Neural cell (in vitro differentiated cells): ENCODE results near the gene ATF7. TPM values are rescaled to one million over a fixed set of nuclear protein-coding genes. Genes with fewer than 3 reads are reported as not detected.

Experiments
- H2AFZ ChIP-seq: fragments of 200-600, 300-800 bp; sonication (generic), shearing (Covaris generic); 2 replicates; pipeline ENCODE4 v1.6.0; 2014; ENCODE audit warnings: low read depth, mild to moderate bottlenecking, antibody characterized with exemption, low read length, moderate library complexity
- H3F3A ChIP-seq: fragments of 200-600 bp; shearing (Covaris generic); 2 replicates; pipeline ENCODE4 v1.6.1; 2016; ENCODE audit warnings: mild to moderate bottlenecking, moderate library complexity, mixed read lengths, antibody characterized with exemption, low read length; ENCODE audit not compliant: insufficient read depth, poor library complexity, severe bottlenecking
- H3K27ac ChIP-seq: fragments of 200-600, 300-800 bp; sonication (generic), shearing (Covaris generic); 2 replicates; pipeline ENCODE4 v1.5.1; 2014; ENCODE audit warnings: mild to moderate bottlenecking, low read length, moderate library complexity
- H3K27me3 ChIP-seq: fragments of 300-800, 200-600 bp; sonication (generic), shearing (Covaris generic); 2 replicates; pipeline ENCODE4 v1.6.0; 2014; ENCODE audit warnings: mild to moderate bottlenecking, low read depth, low read length, moderate library complexity; ENCODE audit not compliant: insufficient read depth
- H3K36me3 ChIP-seq: fragments of 300-800, 200-600 bp; sonication (generic), shearing (Covaris generic); 2 replicates; pipeline ENCODE4 v1.5.1; 2014; ENCODE audit warnings: mild to moderate bottlenecking, antibody characterized with exemption, low read length, moderate library complexity; ENCODE audit not compliant: insufficient read depth
- H3K4me2 ChIP-seq: fragments of 300-800, 200-600 bp; sonication (generic), shearing (Covaris generic); 2 replicates; pipeline ENCODE4 v1.6.0; 2014; ENCODE audit warnings: mild to moderate bottlenecking, low read length
- H3K4me3 ChIP-seq: fragments of 300-800, 200-600 bp; sonication (generic), shearing (Covaris generic); 2 replicates; pipeline ENCODE4 v1.5.1; 2014; ENCODE audit warnings: mild to moderate bottlenecking, low read length, moderate library complexity
- H3K79me2 ChIP-seq: fragments of 200-600 bp; shearing (Covaris generic); replicated peaks from 2 replicates; pipeline ENCODE4 v1.6.0; 2014; ENCODE audit warnings: mild to moderate bottlenecking, low read length, moderate library complexity; ENCODE audit not compliant: insufficient read depth
- H3K9ac ChIP-seq: fragments of 300-800, 200-600 bp; sonication (generic), shearing (Covaris generic); 2 replicates; pipeline ENCODE4 v1.6.1; 2016; ENCODE audit warnings: mild to moderate bottlenecking, low read length, mixed read lengths
- H3K9me2 ChIP-seq: fragments of 200-600 bp; shearing (Covaris generic); 2 replicates; pipeline ENCODE4 v1.6.1; 2016; ENCODE audit warnings: mild to moderate bottlenecking, low read length, mixed read lengths; ENCODE audit not compliant: insufficient read depth
- H3K9me3 ChIP-seq: fragments of 200-600, 300-800 bp; sonication (generic), shearing (Covaris generic); 2 replicates; pipeline ENCODE4 v1.6.1; 2016; ENCODE audit warnings: mild to moderate bottlenecking, mixed run types, low read length, moderate library complexity, mixed read lengths
- H4K20me1 ChIP-seq: fragments of 200-600 bp; shearing (Covaris generic); 2 replicates; pipeline ENCODE4 v1.6.1; 2016; ENCODE audit warnings: mild to moderate bottlenecking, mixed run types; ENCODE audit not compliant: insufficient read depth
- EP300 ChIP-seq: fragments of 450-650 bp; conservative IDR thresholded peaks from 2 replicates; pipeline ENCODE4 v1.6.1; 2014; ENCODE audit warnings: antibody characterized with exemption, mild to moderate bottlenecking, moderate library complexity; ENCODE audit not compliant: poor library complexity, severe bottlenecking
- EZH2 ChIP-seq: fragments of 200-600, 300-800 bp; shearing (Covaris generic), sonication (generic); IDR thresholded peaks from 2 replicates; pipeline ENCODE4 v1.6.1; 2014; ENCODE audit warnings: antibody characterized with exemption, low read length, borderline replicate concordance, mild to moderate bottlenecking; ENCODE audit not compliant: insufficient read depth, poor library complexity, severe bottlenecking
- MXI1 ChIP-seq: fragments of 450-650 bp; conservative IDR thresholded peaks from 2 replicates; pipeline ENCODE4 v1.6.1; 2014; ENCODE audit warnings: antibody characterized with exemption, mild to moderate bottlenecking; ENCODE audit not compliant: poor library complexity, severe bottlenecking
- POLR2AphosphoS5 ChIP-seq: IDR thresholded peaks from 2 replicates; pipeline ENCODE4 v1.6.1; 2012
- RAD21 ChIP-seq: fragments of 450-650 bp; conservative IDR thresholded peaks from 2 replicates; pipeline ENCODE4 v1.6.1; 2014; ENCODE audit warnings: antibody characterized with exemption, mild to moderate bottlenecking, moderate library complexity
- SMC3 ChIP-seq: fragments of 450-650 bp; conservative IDR thresholded peaks from 2 replicates; pipeline ENCODE4 v1.6.1; 2014; ENCODE audit warnings: antibody characterized with exemption, mild to moderate bottlenecking, moderate library complexity; ENCODE audit not compliant: poor library complexity
- TAF1 ChIP-seq: IDR thresholded peaks from 2 replicates; pipeline ENCODE4 v1.6.1; 2012; ENCODE audit warnings: low read depth
- polyA plus RNA-seq: library from polyadenylated mRNA; depleted of rRNA; stranded (reverse); fragments of >200 nt; gene quantifications from 2 replicates; pipeline ENCODE4 v1.2.3, GENCODE V29; 2014
- TF ChIP-seq, protein P1 (sequence below): fragments of 450-650 bp; IDR thresholded peaks from 2 replicates; pipeline ENCODE4 v1.5.1; 2014; ENCODE audit warnings: antibody characterized with exemption, mild to moderate bottlenecking, moderate library complexity; ENCODE audit not compliant: poor library complexity, severe bottlenecking
- TF ChIP-seq, protein P2 (sequence below): IDR thresholded peaks from 2 replicates; pipeline ENCODE4 v1.6.1; 2012; ENCODE audit warnings: borderline replicate concordance

Gene ATF7
- polyA plus RNA-seq, 1 donor from 2014 or later, result 6.3 TPM

DNA sequence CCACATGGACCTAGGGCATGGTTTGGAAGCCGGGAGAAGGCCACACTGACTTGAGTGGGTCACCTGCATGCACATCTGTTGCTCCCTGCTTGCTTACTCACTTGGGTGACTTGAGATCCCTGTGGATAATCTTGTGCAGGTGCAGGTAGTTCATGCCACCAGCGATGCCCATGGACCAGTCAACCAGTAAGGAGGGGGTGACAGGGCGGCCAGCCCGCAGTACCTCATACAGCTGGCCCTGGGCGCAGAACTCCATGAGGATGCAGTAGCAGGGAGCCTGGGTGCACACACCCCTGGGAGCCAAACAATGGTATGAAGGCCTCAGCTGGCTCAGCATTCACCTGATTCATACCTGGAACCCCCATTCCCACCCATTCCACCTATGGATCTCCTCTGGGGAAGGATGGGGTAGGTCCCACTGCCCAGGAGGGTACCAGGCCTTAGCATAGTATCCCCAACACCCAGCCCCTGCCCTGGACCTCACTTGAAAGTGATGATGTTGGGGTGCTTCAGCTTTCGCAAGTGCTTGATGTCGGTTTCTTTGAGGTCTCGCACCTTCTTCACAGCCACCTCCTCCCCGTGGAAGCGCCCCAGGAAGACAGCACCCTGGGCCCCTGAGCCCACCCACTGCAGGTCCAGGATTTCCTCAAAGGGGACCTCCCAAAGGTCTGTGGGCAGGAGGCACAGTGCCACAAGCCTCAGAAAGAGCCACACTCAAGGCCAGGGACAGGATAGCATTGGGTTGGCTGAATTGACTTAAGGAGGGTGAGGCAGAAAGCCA, 140.0 kb downstream of the ATF7 start:
- Histone ChIP-seq H4K20me1 (peaks cover 7% of the 10 kb centered on the region), H3K4me3 (no peak overlapping the region), H3K79me2 (peaks cover 23% of the 10 kb centered on the region), H3K9ac (no peak overlapping the region), H3K27ac (no peak overlapping the region), H2AFZ (no peak overlapping the region), H3K9me3 (no peaks in the 10 kb centered on the region), H3K36me3 (no peaks in the 10 kb centered on the region), H3K9me2 (no peaks in the 10 kb centered on the region), H3K4me2 (no peak overlapping the region), H3F3A (no peaks in the 10 kb centered on the region), H3K27me3 (no peaks in the 10 kb centered on the region)
- TF ChIP-seq EP300, result no peak

GRCh38 chr12:53484686-53485575, 141.3 kb downstream of the ATF7 start:
- H2AFZ ChIP-seq, result no peak overlapping the region
- H3K4me2 ChIP-seq, result no peak overlapping the region
- no peaks in the 10 kb centered on the region for H3K9me2 ChIP-seq
- H3K9ac ChIP-seq, result no peak overlapping the region
- H3K4me3 ChIP-seq, result no peak overlapping the region
- no peaks in the 10 kb centered on the region for H3K9me3 ChIP-seq
- H3K79me2 ChIP-seq, result peaks cover 20% of the 10 kb centered on the region
- no peak for TF ChIP-seq EZH2
- TF ChIP-seq, protein P1, sequence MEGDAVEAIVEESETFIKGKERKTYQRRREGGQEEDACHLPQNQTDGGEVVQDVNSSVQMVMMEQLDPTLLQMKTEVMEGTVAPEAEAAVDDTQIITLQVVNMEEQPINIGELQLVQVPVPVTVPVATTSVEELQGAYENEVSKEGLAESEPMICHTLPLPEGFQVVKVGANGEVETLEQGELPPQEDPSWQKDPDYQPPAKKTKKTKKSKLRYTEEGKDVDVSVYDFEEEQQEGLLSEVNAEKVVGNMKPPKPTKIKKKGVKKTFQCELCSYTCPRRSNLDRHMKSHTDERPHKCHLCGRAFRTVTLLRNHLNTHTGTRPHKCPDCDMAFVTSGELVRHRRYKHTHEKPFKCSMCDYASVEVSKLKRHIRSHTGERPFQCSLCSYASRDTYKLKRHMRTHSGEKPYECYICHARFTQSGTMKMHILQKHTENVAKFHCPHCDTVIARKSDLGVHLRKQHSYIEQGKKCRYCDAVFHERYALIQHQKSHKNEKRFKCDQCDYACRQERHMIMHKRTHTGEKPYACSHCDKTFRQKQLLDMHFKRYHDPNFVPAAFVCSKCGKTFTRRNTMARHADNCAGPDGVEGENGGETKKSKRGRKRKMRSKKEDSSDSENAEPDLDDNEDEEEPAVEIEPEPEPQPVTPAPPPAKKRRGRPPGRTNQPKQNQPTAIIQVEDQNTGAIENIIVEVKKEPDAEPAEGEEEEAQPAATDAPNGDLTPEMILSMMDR, result no peak
- no peaks in the 10 kb centered on the region for H3K27me3 ChIP-seq
- H4K20me1 ChIP-seq, result peaks cover 7% of the 10 kb centered on the region
- H3K27ac ChIP-seq, result no peak overlapping the region
- H3F3A ChIP-seq, result no peaks in the 10 kb centered on the region
- H3K36me3 ChIP-seq, result no peaks in the 10 kb centered on the region

GRCh38 chr12:53483979-53484377, 142.2 kb downstream of the ATF7 start:
- Histone ChIP-seq H3K27ac (no peak overlapping the region), H3K36me3 (no peaks in the 10 kb centered on the region), H3K9ac (no peak overlapping the region), H3F3A (no peaks in the 10 kb centered on the region), H3K9me3 (no peaks in the 10 kb centered on the region), H3K4me3 (no peak overlapping the region), H4K20me1 (peaks cover 7% of the 10 kb centered on the region), H2AFZ (no peak overlapping the region), H3K9me2 (no peaks in the 10 kb centered on the region), H3K79me2 (peaks cover 13% of the 10 kb centered on the region), H3K4me2 (no peak overlapping the region), H3K27me3 (no peaks in the 10 kb centered on the region)
- TF ChIP-seq, protein P2, sequence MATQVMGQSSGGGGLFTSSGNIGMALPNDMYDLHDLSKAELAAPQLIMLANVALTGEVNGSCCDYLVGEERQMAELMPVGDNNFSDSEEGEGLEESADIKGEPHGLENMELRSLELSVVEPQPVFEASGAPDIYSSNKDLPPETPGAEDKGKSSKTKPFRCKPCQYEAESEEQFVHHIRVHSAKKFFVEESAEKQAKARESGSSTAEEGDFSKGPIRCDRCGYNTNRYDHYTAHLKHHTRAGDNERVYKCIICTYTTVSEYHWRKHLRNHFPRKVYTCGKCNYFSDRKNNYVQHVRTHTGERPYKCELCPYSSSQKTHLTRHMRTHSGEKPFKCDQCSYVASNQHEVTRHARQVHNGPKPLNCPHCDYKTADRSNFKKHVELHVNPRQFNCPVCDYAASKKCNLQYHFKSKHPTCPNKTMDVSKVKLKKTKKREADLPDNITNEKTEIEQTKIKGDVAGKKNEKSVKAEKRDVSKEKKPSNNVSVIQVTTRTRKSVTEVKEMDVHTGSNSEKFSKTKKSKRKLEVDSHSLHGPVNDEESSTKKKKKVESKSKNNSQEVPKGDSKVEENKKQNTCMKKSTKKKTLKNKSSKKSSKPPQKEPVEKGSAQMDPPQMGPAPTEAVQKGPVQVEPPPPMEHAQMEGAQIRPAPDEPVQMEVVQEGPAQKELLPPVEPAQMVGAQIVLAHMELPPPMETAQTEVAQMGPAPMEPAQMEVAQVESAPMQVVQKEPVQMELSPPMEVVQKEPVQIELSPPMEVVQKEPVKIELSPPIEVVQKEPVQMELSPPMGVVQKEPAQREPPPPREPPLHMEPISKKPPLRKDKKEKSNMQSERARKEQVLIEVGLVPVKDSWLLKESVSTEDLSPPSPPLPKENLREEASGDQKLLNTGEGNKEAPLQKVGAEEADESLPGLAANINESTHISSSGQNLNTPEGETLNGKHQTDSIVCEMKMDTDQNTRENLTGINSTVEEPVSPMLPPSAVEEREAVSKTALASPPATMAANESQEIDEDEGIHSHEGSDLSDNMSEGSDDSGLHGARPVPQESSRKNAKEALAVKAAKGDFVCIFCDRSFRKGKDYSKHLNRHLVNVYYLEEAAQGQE, result no peak
- TF ChIP-seq SMC3 (no peak), TAF1 (no peak), RAD21 (no peak), EZH2 (no peak), EP300 (no peak), POLR2AphosphoS5 (no peak), MXI1 (no peak)
- TF ChIP-seq, protein P1, result no peak
